ENCODE measurements around the gene IKZF2.
A peak's percentile ranks its signal among the peaks of the same experiment; 100 is the strongest.

The IKZF2 gene

GRCh38 chr2:213091765-213092164 is 59.6 kb downstream of the IKZF2 start:
- no peak for DNase-seq

DNA sequence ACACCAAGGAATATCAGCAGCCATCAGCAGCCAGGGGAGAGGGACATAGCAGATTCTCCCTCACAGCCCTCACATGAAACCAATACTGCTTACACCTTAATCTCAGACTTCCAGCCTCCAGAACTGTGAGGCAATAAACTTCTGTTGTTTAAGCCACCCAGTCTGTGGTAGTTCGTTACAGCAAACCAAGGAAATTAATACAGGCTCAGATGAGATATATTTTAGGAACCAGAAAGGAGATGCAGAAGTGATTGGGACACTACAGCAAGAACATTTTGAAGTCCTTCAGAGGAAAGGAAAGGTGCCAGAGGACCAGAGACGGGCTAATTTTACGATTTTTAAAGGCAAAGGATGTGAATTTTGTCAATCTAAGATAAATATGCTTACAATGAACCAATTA is 60.6 kb downstream of the IKZF2 start:
- DNase-seq, result no peak

- DNase-seq, result peak; percentile 28
Observed at GRCh38 chr2:213089438-213089837, 62.0 kb downstream of the IKZF2 start.

DNA sequence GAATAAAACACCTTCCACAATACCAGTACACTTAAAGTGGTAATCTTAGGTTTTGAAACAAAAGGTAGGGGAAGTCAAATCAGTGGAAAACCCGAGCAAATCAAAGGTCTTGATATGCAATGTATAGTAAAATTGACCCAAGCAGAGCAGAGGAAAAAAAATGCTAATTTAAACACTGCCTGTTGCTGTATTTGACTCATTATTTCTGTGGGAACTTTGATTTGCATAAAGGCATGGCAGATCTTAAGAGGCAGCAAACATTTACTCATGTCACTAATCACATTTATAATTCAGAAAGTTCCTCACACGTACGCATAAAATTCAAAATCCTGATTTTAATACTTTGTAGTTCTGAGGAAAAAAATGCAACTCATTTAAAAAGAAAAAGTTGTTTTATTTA is 64.4 kb downstream of the IKZF2 start:
- no peak for DNase-seq

DNA sequence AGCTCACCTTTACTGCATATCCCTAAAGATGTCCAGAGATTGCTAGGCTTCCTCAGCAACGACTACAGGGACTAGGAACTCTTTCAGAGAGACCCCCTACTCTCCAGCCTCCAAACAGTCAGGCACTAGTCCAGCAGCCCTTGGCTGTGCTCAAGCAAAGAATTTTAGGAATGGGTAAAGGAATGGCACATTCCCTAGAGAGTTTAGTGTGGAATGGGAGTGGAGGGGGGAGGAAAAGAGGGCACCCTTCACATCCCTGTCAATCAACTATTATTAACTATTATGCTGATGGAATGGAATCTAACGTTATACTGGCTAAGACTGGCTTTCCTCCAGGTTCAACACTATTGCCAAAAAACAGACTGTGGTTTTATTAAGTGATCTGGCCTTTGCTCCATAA is 64.8 kb downstream of the IKZF2 start:
- DNase-seq, result peak; percentile 70

DNA sequence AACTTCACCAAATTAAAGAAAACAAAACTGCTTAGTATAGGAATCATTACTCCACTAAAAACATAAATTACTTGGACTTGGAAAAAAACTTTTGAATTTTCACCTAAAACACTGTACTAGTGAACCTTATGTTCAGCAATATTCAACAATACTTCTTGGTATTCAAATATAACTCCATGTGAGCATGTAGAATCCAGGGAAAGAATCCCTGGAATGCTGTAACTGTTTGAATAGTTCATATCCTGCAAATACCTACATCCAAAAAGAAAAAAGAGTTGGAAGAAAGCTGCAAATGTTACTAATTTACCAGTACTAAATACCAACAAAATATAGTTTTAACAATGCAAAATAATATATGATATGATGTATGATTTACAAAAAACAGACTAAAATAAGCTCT is 65.4 kb downstream of the IKZF2 start:
- peak; percentile 40 for DNase-seq

DNA sequence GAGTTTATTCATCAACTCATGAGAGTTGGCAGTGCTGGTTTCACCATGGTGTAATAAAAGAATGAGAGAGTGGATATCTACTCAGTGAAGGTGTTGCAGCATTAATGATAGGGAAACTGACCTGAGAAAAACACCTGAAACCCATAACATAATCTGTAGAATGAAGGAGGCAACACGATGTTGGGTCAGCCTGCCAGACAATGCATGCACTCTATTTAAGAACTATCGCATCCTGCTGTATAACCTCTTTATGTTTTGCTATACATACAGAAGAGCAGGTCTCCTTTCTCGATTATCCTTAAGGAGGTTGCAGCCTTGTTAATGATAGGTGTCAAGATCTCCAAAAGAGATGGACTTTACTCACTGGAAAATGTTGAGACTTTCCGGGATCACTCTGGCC is 65.9 kb downstream of the IKZF2 start:
- no peak for DNase-seq

DNA sequence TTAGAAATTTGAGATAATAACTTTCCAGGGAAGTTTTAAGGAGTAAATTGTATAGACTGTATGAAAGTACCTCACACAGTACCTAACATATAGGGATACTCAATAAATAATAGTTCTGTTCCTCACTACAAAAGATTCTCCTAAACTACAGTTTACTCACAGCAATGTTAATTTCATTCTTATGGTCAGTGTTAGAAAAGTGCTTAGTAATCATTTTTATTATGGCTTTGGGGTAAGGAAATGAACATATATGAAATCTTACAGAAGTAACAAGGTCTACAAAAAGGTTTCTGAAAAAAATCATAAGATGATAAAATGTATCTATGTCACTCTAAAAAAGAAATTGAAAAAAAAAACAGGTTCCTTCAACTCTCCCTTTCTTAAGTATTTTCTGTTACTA is 67.2 kb downstream of the IKZF2 start:
- no peak for DNase-seq

DNA sequence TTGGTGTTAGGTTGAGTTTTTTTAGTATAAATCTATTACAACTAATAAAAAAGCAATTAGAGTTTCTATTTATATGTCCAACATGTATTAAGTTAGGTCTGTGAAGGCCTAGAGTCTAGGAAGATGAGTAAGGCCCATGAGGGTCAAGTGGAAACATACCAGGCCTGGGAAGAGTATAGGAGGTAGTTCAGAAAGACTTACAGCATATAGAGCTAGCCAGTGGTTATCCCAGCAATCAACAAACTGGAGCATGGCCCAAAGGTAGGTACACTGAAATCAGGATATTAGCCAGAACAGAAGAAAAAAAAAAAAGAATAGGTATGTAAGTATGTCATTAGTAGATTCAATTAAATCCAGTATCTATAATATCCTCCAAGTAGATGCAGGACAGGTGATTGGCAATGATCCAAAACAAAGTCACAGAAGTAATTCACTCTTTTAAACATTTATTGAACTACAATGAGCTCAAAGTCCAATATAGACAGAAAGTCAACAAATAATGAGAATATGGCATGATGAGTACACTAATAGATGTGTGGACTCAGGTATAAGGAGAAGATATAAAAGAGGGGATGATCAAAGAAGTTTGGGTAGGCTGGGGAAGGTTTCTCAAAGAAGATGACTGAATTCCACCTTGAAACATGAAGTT is 70.3 kb downstream of the IKZF2 start:
- DNase-seq, result no peak

- DNase-seq, result no peak
Observed at GRCh38 chr2:213079756-213080155, 71.7 kb downstream of the IKZF2 start.

DNA sequence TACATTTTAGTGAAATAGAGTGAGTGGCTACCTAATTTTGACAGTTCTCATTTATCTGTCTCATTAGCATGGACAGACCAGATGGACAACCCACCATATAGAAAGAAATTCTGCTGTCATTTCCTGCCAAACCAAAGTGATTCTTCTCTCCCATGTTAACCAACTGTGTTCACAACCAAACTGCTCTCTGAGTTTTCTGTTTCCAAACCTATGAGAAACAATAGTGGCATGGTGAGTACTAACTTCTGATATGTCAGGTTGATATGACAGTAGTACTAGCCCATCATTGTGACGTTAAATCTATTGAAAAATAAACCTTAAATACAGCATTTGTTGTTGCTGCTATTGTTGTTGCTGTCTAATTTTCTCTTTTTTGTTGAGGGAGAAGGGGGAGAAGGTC is 72.7 kb downstream of the IKZF2 start:
- no peak for DNase-seq

- peak; percentile 4 for DNase-seq
Observed at GRCh38 chr2:213069531-213069930, 81.9 kb downstream of the IKZF2 start.

DNA sequence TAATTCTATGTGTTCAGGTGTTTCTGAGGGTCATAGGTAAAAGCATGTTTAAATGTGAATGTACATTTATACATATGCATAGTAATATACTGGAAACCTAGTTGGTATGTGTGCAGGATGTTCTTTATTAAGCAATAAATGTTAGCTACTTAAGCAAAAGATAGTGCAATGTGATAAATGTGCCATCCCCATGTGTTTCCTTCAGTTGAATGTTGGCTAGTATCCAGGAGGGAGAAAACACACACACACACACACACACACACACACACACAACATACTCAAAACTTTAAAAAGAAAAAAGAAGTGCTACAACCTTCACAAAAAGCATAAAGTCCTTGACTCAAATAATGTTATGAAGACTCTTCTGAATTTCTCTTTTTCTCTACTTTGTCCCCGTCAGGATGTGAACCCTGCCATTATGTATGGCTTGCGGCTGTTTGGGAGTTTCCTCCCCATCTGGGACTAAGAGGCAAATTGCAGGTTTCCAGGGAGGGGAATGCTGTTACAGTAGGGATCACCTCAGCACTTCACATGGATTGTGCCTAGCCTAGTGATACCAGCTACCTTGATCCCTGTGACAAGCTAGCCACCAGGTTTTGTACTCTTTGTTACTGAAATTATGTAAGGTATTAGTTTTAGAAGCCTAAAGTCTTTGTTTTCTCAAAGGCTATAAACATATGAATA is 82.6 kb downstream of the IKZF2 start:
- no peak for DNase-seq

DNA sequence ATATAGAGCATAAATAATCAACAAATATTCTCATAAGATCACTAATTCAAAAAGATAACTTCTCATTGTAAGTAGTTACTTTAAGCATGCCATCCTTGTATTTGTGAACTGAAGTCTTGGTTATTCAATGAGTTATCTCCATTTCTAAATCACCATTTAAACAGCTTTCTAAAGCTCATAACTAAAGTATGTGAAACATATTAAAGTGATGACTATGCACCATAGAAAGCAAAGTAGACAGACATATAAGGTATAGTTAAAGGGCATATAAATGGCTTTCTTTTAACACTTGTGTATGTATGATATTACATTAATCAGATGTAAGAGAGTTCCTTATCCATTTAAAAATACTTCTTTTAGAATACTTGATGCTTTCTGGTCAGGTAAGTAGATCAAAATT is 83.5 kb downstream of the IKZF2 start:
- DNase-seq, result peak; percentile 35

- DNase-seq, result no peak
Observed at GRCh38 chr2:213066443-213066743, 85.0 kb downstream of the IKZF2 start.

- DNase-seq, result peak; percentile 5
Observed at GRCh38 chr2:213065583-213066442, 85.6 kb downstream of the IKZF2 start.

- DNase-seq, result no peak
Observed at GRCh38 chr2:213064099-213064498, 87.3 kb downstream of the IKZF2 start.

DNA sequence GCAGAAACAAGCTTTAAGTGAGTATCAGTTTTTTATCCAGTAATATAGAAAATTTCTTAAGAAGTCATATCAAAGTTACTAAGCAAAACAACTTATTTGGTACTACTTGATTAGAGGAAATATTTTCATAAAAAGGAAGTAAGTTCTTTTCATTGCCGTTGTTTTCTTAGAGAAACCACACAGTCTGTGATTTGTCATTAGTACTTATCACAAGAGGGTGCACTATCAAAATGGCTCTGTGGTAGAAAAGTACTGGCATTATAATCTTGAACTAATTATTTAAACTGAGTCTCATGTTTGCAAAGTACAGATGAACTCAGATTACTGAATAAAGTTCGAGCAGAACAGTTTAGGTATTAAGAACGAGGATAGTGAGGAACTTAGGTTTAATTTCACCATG is 93.4 kb downstream of the IKZF2 start:
- DNase-seq, result no peak

- DNase-seq, result no peak
Observed at GRCh38 chr2:213046431-213046830, 105.0 kb downstream of the IKZF2 start.

DNA sequence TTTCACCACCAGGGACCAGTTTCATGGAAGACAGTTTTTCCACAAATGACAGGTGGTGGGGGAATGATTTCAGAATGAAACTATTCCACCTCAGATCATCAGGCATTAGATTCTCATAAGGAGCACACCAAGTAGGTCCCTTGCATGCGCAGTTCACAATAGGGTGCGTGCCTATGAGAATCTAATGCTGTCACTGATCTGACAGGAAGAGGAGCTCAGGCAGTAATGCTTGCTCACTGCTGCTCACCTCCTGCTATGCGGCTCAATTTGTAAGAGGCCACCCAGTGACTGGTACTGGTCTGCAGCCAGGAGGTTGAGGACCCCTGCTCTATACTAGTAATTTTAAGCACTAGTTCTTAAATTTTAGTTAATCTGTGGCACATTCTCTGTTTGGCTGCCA is 107.8 kb downstream of the IKZF2 start:
- no peak for DNase-seq

DNA sequence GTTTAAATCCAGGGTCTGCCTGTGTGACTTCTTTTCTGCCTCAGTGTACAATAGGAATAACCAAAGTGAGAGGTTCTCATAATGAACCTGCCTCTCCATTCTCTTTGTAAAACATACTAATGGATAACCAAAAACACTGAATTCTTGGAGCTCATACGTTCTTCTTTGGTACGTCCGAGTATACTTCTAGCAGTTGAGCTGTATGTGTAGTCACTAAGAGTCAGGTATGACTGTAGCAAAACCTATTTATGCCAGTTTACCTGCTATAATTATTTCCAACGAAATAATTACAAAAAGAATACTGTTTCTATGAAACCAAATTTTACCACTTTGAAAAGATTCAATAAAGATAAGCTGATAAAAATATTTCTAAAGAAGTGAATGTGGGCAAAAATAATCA is 109.2 kb downstream of the IKZF2 start:
- no peak for DNase-seq

GRCh38 chr2:213036836-213037235 is 114.6 kb downstream of the IKZF2 start:
- DNase-seq, result peak; percentile 30

- no peak for DNase-seq
Observed at GRCh38 chr2:213034585-213034984, 116.8 kb downstream of the IKZF2 start.

DNA sequence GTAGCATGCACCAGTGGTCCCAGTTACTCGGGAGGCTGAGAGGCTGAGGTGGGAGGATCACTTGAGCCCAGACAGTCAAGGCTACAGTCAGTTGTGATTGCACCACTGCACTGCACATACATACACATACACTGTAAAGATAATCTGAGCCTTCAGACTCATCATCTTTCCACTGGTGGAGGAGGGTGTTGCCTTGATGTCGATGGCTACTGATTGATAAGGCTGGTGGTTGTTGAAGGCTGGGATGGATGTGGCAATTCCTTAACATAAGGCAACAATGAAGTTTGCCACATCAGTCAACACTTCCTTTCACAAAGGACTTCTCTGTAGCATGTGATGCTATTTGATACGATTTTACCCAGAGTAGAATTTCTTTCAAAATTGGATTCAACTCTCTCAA is 118.8 kb downstream of the IKZF2 start:
- no peak for DNase-seq
